ENCODE data around the gene FUT9.

Gene FUT9

GRCh38 chr6:96015518-96016333 is at the start of gene FUT9:
Gene FUT9, plus strand, starts transcription at chr6:96015974. Its CDS starts 187,182 bp downstream, at chr6:96203156.
- DNase-seq (ENCODE audit: low spot score) = no peak

GRCh38 chr6:95967594-95967993 is 48.2 kb upstream of the FUT9 start:
- no peak for DNase-seq (ENCODE audit: low spot score)

GRCh38 chr6:95973976-95974375 is 41.8 kb upstream of the FUT9 start:
- no peak for DNase-seq (ENCODE audit: low spot score)

- no peak for DNase-seq (ENCODE audit: low spot score)
Observed at GRCh38 chr6:95978230-95978629, 37.5 kb upstream of the FUT9 start.

GRCh38 chr6:95991906-95992305 is 23.9 kb upstream of the FUT9 start:
- no peak for DNase-seq (ENCODE audit: low spot score)

- no peak for DNase-seq (ENCODE audit: low spot score)
Observed at GRCh38 chr6:95994151-95994550, 21.6 kb upstream of the FUT9 start.

GRCh38 chr6:95998133-95998532 is 17.6 kb upstream of the FUT9 start:
- no peak for DNase-seq (ENCODE audit: low spot score)

- no peak for DNase-seq (ENCODE audit: low spot score)
Observed at GRCh38 chr6:96001891-96002575, 13.7 kb upstream of the FUT9 start.

- DNase-seq (ENCODE audit: low spot score) = no peak
Observed at GRCh38 chr6:96002576-96002910, 13.2 kb upstream of the FUT9 start.

GRCh38 chr6:96002912-96003311 is 12.9 kb upstream of the FUT9 start:
- no peak for DNase-seq (ENCODE audit: low spot score)

- no peak for DNase-seq (ENCODE audit: low spot score)
Observed at GRCh38 chr6:96007663-96008062, 8.1 kb upstream of the FUT9 start.

GRCh38 chr6:96013531-96013930 is 2.2 kb upstream of the FUT9 start:
- DNase-seq (ENCODE audit: low spot score) = no peak

GRCh38 chr6:96014846-96015517 is 792 bp upstream of the FUT9 start:
- no peak for DNase-seq (ENCODE audit: low spot score)

- DNase-seq (ENCODE audit: low spot score) = no peak
Observed at GRCh38 chr6:96016334-96017069, 728 bp downstream of the FUT9 start.

GRCh38 chr6:96017070-96017359 is 1.2 kb downstream of the FUT9 start:
- no peak for DNase-seq (ENCODE audit: low spot score)

- no peak for DNase-seq (ENCODE audit: low spot score)
Observed at GRCh38 chr6:96022225-96022624, 6.5 kb downstream of the FUT9 start.

- no peak for DNase-seq (ENCODE audit: low spot score)
Observed at GRCh38 chr6:96032661-96033060, 16.9 kb downstream of the FUT9 start.

- no peak for DNase-seq (ENCODE audit: low spot score)
Observed at GRCh38 chr6:96051555-96051954, 35.8 kb downstream of the FUT9 start.

GRCh38 chr6:96058082-96058481 is 42.3 kb downstream of the FUT9 start:
- DNase-seq (ENCODE audit: low spot score) = no peak

- DNase-seq (ENCODE audit: low spot score) = peak; percentile 22
Observed at GRCh38 chr6:96059586-96059985, 43.8 kb downstream of the FUT9 start.

GRCh38 chr6:96060249-96060648 is 44.5 kb downstream of the FUT9 start:
- no peak for DNase-seq (ENCODE audit: low spot score)

- DNase-seq (ENCODE audit: low spot score) = no peak
Observed at GRCh38 chr6:96065213-96065612, 49.4 kb downstream of the FUT9 start.

- no peak for DNase-seq (ENCODE audit: low spot score)
Observed at GRCh38 chr6:96066376-96066775, 50.6 kb downstream of the FUT9 start.

All from RKO (cell line).